Measurements from ENCODE around the gene SYTL2. TPM values are rescaled to one million over a fixed set of nuclear protein-coding genes. Genes with fewer than 3 reads are reported as not detected.

Gene SYTL2
- total RNA-seq, 1 experiment from 2014 or later: 2.1 TPM

- Mint-ChIP-seq H3K4me1 (ENCODE audit: insufficient read depth, unreplicated experiment) (peaks cover 9% of the 10 kb centered on the region), H3K36me3 (ENCODE audit: insufficient read depth, unreplicated experiment) (no peaks in the 10 kb centered on the region), H3K27me3 (ENCODE audit: insufficient read depth, unreplicated experiment) (no peaks in the 10 kb centered on the region), H3K27ac (ENCODE audit: low read depth, unreplicated experiment) (no peak overlapping the region), H3K4me3 (ENCODE audit: unreplicated experiment) (no peak overlapping the region), H3K9me3 (ENCODE audit: unreplicated experiment) (no peaks in the 10 kb centered on the region)
- DNase-seq (ENCODE audit: unreplicated experiment): peak; percentile 41
- CTCF ChIA-PET: interaction anchor here (0.9 to 1.1 kb wide), 3 partner anchors 14 to 61 kb away, joined by 3 to 4 read pairs (median 4); no protein-coding TSS in a partner anchor
- intact Hi-C loops (cut with micrococcal nuclease): no loop called here
- no TSS peak for BruUV-seq (replicated peaks)
- no peak for TF ChIP-seq CTCF (IDR thresholded peaks at IDR 0.05; ENCODE audit: unreplicated experiment)
- POLR2A ChIA-PET: interaction anchor here (0.8 to 1.2 kb wide), 2 partner anchors 50 to 67 kb away, joined by 3 to 4 read pairs; no protein-coding TSS in a partner anchor
Observed at GRCh38 chr11:85746670-85747069, 64.3 kb downstream of the SYTL2 start.

GRCh38 chr11:85745626-85746025, 65.3 kb downstream of the SYTL2 start:
- Mint-ChIP-seq H3K27me3 (ENCODE audit: insufficient read depth, unreplicated experiment) (no peaks in the 10 kb centered on the region), H3K27ac (ENCODE audit: low read depth, unreplicated experiment) (no peak overlapping the region), H3K4me1 (ENCODE audit: insufficient read depth, unreplicated experiment) (peaks cover 9% of the 10 kb centered on the region), H3K9me3 (ENCODE audit: unreplicated experiment) (no peaks in the 10 kb centered on the region), H3K36me3 (ENCODE audit: insufficient read depth, unreplicated experiment) (no peaks in the 10 kb centered on the region), H3K4me3 (ENCODE audit: unreplicated experiment) (no peak overlapping the region)
- CTCF ChIA-PET: interaction anchor here (1.0 kb wide), 3 partner anchors 11 to 29 kb away, joined by 3 to 4 read pairs (median 3); no protein-coding TSS in a partner anchor
- no peak for TF ChIP-seq CTCF (IDR thresholded peaks at IDR 0.05; ENCODE audit: unreplicated experiment)
- intact Hi-C loops (cut with micrococcal nuclease): no loop called here
- DNase-seq (ENCODE audit: unreplicated experiment): no peak
- no TSS peak for BruUV-seq (replicated peaks)
- POLR2A ChIA-PET: interaction anchor here (1.2 kb wide), 1 partner anchor 37 kb away, joined by 3 read pairs; no protein-coding TSS in a partner anchor

GRCh38 chr11:85742873-85743275, 68.1 kb downstream of the SYTL2 start:
- BruUV-seq (replicated peaks): no TSS peak
- peaks cover 9% of the 10 kb centered on the region for H3K4me1 Mint-ChIP-seq (ENCODE audit: insufficient read depth, unreplicated experiment)
- ChIA-PET CTCF (interaction anchor here (1.1 kb wide), 1 partner anchor 80 kb away, joined by 7 read pairs; no protein-coding TSS in a partner anchor), POLR2A (interaction anchor here (0.6 kb wide), 1 partner anchor 20 kb away, joined by 3 read pairs; no protein-coding TSS in a partner anchor)
- intact Hi-C loops (cut with micrococcal nuclease): no loop called here
- TF ChIP-seq CTCF (IDR thresholded peaks at IDR 0.05; ENCODE audit: unreplicated experiment): no peak
- H3K9me3 Mint-ChIP-seq (ENCODE audit: unreplicated experiment): no peaks in the 10 kb centered on the region
- H3K27ac Mint-ChIP-seq (ENCODE audit: low read depth, unreplicated experiment): no peak overlapping the region
- DNase-seq (ENCODE audit: unreplicated experiment): peak; percentile 36
- no peaks in the 10 kb centered on the region for H3K27me3 Mint-ChIP-seq (ENCODE audit: insufficient read depth, unreplicated experiment)
- no peaks in the 10 kb centered on the region for H3K36me3 Mint-ChIP-seq (ENCODE audit: insufficient read depth, unreplicated experiment)
- no peak overlapping the region for H3K4me3 Mint-ChIP-seq (ENCODE audit: unreplicated experiment)

GRCh38 chr11:85742348-85742747, 68.6 kb downstream of the SYTL2 start:
- Mint-ChIP-seq H3K9me3 (ENCODE audit: unreplicated experiment) (no peaks in the 10 kb centered on the region), H3K36me3 (ENCODE audit: insufficient read depth, unreplicated experiment) (no peaks in the 10 kb centered on the region), H3K27me3 (ENCODE audit: insufficient read depth, unreplicated experiment) (no peaks in the 10 kb centered on the region), H3K27ac (ENCODE audit: low read depth, unreplicated experiment) (no peak overlapping the region), H3K4me3 (ENCODE audit: unreplicated experiment) (no peak overlapping the region), H3K4me1 (ENCODE audit: insufficient read depth, unreplicated experiment) (peaks cover 9% of the 10 kb centered on the region)
- no TSS peak for BruUV-seq (replicated peaks)
- DNase-seq (ENCODE audit: unreplicated experiment): no peak
- TF ChIP-seq CTCF (IDR thresholded peaks at IDR 0.05; ENCODE audit: unreplicated experiment): no peak
- intact Hi-C loops (cut with micrococcal nuclease): no loop called here
- CTCF ChIA-PET: interaction anchor here (0.8 kb wide), 1 partner anchor 84 kb away, joined by 4 read pairs; no protein-coding TSS in a partner anchor
- POLR2A ChIA-PET: interaction anchor here (1.6 kb wide), 1 partner anchor 19 kb away, joined by 6 read pairs; no protein-coding TSS in a partner anchor
